ENCODE measurements around the gene CDC14C. TPM values are rescaled to one million over a fixed set of nuclear protein-coding genes. Genes with fewer than 3 reads are reported as not detected.

CDC14C gene
- total RNA-seq (not detected), polyA plus RNA-seq (not detected)
- long read RNA-seq, donor 1 = 0 reads
- long read RNA-seq, donor 2 = 0 reads
- long read RNA-seq, donor 3 = 0 reads

DNA sequence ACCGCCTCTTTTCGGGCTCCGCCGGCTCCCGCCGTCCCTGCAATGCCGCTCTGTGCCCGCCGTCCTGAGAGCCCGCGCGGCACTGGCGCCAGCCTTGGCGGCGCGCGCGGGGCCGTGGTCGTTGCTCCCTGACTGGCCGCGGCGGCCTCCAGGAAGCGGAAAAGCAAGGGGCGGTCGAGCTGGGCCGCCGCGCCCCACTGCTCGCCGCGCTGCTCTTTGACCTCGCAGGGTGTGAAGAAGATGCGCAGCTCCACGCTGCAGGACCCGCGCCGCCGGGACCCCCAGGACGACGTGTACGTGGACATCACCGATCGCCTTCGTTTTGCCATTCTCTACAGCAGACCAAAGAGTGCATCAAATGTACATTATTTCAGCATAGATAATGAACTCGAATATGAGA is at the start of gene CDC14C:
Gene CDC14C, plus strand, starts transcription at position 115 of the 400 bp plus-strand sequence. Its CDS starts 126 bp downstream, at position 241.
- Histone ChIP-seq H3K36me3 (no peaks in the 10 kb centered on the region), H3K4me1 (ENCODE audit: insufficient read depth) (no peaks in the 10 kb centered on the region), H3K27me3 (no peaks in the 10 kb centered on the region), H3K9me3 (no peaks in the 10 kb centered on the region), H3K27ac (no peak within 1 kb of the TSS), H3K4me3 (no peak within 1 kb of the TSS)
- TF ChIP-seq EP300 (IDR thresholded peaks at IDR 0.05) (no peak), POLR2A (IDR thresholded peaks at IDR 0.05) (no peak)
- TF ChIP-seq, protein P1, sequence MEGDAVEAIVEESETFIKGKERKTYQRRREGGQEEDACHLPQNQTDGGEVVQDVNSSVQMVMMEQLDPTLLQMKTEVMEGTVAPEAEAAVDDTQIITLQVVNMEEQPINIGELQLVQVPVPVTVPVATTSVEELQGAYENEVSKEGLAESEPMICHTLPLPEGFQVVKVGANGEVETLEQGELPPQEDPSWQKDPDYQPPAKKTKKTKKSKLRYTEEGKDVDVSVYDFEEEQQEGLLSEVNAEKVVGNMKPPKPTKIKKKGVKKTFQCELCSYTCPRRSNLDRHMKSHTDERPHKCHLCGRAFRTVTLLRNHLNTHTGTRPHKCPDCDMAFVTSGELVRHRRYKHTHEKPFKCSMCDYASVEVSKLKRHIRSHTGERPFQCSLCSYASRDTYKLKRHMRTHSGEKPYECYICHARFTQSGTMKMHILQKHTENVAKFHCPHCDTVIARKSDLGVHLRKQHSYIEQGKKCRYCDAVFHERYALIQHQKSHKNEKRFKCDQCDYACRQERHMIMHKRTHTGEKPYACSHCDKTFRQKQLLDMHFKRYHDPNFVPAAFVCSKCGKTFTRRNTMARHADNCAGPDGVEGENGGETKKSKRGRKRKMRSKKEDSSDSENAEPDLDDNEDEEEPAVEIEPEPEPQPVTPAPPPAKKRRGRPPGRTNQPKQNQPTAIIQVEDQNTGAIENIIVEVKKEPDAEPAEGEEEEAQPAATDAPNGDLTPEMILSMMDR (IDR thresholded peaks at IDR 0.05) = no peak
- WGBS, 3 donors = 93 to 97% (median 96%) methylated on average over 46 of the region's 46 CpGs
- intact Hi-C loops (cut with DNase I) = no loop called here
- no peak for DNase-seq

DNA sequence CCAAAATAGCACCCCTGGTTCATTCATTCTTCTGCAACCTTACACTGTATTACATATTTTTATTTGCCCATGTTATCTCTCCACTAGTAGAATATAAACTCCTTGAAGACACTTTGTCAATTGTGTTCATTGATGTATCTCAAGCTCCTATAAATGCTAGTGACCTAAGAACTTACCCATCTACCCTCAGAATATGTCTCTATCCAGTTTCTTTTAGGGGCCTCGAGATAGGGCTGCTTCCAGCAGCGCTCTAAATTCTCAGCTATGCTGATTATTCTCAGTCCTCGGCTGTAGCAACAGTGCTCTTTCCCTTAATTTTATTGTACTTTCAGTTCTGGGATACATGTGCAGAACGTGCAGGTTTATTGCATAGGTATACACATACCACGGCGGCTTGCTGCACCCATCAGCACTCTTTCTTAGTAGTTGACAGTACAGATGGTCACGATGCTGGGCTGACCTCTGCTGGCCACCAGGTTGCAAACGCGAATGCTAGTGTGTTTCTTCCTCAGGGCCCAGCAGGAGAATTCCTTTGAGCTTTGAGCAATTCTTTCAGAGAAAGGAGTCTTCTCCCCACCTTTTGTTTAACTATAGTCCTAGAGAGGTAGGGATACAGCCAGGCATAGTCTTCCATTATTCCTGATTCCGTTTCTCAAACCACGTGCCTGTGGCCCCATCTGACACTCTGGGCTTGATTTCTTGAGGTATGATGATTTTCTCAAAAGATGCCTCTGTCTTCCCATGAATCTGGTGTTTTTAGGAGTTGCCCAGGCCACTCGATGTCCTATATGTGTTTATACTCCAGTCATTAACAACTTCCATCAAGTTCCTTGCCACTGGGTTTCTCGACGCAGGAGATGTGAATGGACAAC is 49.1 kb upstream of the CDC14C start:
- no peaks in the 10 kb centered on the region for H3K9me3 ChIP-seq
- peak in 2 of 5 donors; percentile 11 to 48 for DNase-seq
- WGBS, 3 donors = 42 to 52% (median 48%) methylated on average over 14 of the region's 14 CpGs
- no peaks in the 10 kb centered on the region for H3K36me3 ChIP-seq
- intact Hi-C loops (cut with DNase I) = no loop called here
- no peaks in the 10 kb centered on the region for H3K4me1 ChIP-seq (ENCODE audit: insufficient read depth)
- H3K27ac ChIP-seq = no peak overlapping the region
- no peak overlapping the region for H3K4me3 ChIP-seq
- H3K27me3 ChIP-seq = no peaks in the 10 kb centered on the region
- TF ChIP-seq EP300 (IDR thresholded peaks at IDR 0.05) (no peak), POLR2A (IDR thresholded peaks at IDR 0.05) (no peak)
- TF ChIP-seq, protein P1 (IDR thresholded peaks at IDR 0.05) = no peak

DNA sequence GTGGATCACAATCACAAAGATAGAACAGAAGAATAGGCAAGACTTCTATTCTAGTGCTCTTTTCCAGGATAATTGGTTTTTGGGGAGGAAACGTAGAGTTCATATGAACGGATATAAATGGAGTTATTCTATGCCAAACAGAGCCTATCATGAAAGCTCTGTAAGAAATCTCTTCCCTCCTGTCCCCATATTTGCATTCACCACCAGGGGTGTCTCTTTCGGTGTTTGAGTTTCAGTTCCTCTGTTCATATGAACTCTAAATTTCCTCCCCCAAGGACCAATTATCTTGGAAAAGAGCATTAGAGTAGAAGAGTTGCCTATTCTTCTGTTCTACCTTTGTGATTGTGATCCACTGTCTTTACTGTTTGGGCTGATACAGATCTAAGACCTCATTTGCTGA is 48.3 kb upstream of the CDC14C start:
- WGBS, 3 donors = 84 to 85% (median 85%) methylated on average over 3 of the region's 3 CpGs
- DNase-seq = no peak
- no peaks in the 10 kb centered on the region for H3K4me1 ChIP-seq (ENCODE audit: insufficient read depth)
- H3K4me3 ChIP-seq = no peak overlapping the region
- no peak overlapping the region for H3K27ac ChIP-seq
- H3K36me3 ChIP-seq = no peaks in the 10 kb centered on the region
- no peaks in the 10 kb centered on the region for H3K27me3 ChIP-seq
- no peak for TF ChIP-seq EP300 (IDR thresholded peaks at IDR 0.05)
- intact Hi-C loops (cut with DNase I) = no loop called here
- no peaks in the 10 kb centered on the region for H3K9me3 ChIP-seq

DNA sequence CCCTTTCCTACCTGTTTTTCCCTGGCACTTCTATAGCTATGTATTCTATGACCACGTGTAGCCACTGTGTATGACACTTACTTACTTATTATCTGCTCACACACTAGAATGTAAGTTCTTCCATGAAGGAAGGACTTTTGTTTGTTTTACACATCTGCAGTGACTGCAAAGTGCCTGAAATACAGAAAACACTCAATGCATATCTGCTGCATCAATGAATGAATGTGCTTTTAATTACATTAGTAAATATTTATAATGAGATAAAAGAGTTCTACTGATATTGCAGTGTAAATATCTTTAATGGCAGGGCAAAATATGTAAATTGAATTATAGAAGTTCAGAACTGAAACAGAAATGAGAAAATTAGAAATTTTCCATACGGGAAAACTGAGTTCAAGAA is 43.5 kb upstream of the CDC14C start:
- no peaks in the 10 kb centered on the region for H3K36me3 ChIP-seq
- H3K9me3 ChIP-seq = no peaks in the 10 kb centered on the region
- intact Hi-C loops (cut with DNase I) = no loop called here
- H3K4me3 ChIP-seq = no peak overlapping the region
- no peak for DNase-seq
- TF ChIP-seq EP300 (IDR thresholded peaks at IDR 0.05) = no peak
- TF ChIP-seq POLR2A (IDR thresholded peaks at IDR 0.05) = no peak
- TF ChIP-seq, protein P1 (IDR thresholded peaks at IDR 0.05) = no peak
- 61 to 80% (median 76%) methylated on average over 2 of the region's 2 CpGs for WGBS, 3 donors
- no peak overlapping the region for H3K27ac ChIP-seq
- H3K4me1 ChIP-seq (ENCODE audit: insufficient read depth) = no peaks in the 10 kb centered on the region
- no peaks in the 10 kb centered on the region for H3K27me3 ChIP-seq

DNA sequence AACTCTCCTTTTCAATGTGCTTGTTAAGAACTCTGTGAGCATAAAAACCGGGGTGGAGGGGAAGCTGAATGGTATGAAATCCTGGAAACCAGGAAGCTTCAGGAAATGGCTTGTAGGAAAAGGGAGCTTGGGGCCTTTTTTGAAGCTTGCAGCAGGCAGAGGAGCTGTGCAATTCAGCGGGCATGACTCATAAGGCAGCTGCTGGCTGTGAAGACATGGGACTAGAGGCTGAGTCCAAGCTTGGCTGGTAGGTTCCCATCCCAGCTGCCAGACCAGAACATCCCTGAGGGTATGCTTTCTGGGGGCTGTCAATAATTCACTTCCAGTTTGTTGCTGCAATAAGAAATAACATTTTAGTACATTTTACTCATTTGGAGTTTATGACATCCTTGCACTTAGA is 36.8 kb upstream of the CDC14C start:
- H3K27me3 ChIP-seq = no peaks in the 10 kb centered on the region
- H3K36me3 ChIP-seq = no peaks in the 10 kb centered on the region
- no peaks in the 10 kb centered on the region for H3K4me1 ChIP-seq (ENCODE audit: insufficient read depth)
- peaks cover 0 to 3% of the 10 kb centered on the region in 2 donors for H3K9me3 ChIP-seq
- TF ChIP-seq POLR2A (IDR thresholded peaks at IDR 0.05) (no peak), EP300 (IDR thresholded peaks at IDR 0.05) (no peak)
- TF ChIP-seq, protein P1 (IDR thresholded peaks at IDR 0.05) = no peak
- WGBS, 3 donors = 68 to 84% (median 73%) methylated on average over 2 of the region's 2 CpGs
- H3K27ac ChIP-seq = no peak overlapping the region
- intact Hi-C loops (cut with DNase I) = no loop called here
- no peak overlapping the region for H3K4me3 ChIP-seq
- no peak for DNase-seq

Measured in ovary (tissue), 10 donors.